ENCODE data around the gene MYMK.
"Not testable (repeated sequence)": the region's sequence is repeated elsewhere in the genome, so short reads cannot be mapped to it uniquely, and the experiment has no call there.

MYMK gene

GRCh38 chr9:133524679-133525228 is at the start of gene MYMK:
Gene MYMK (minus strand): TSS chr9:133524959. CDS start chr9:133524844, 115 bp downstream.
- DNase-seq, result no peak

GRCh38 chr9:133573791-133574515 is 49.2 kb upstream of the MYMK start:
- no peak for DNase-seq

- no peak for DNase-seq
Observed at GRCh38 chr9:133572821-133573361, 48.1 kb upstream of the MYMK start.

GRCh38 chr9:133571896-133572595 is 47.3 kb upstream of the MYMK start:
- DNase-seq, result no peak

GRCh38 chr9:133571391-133571890 is 46.7 kb upstream of the MYMK start:
- DNase-seq, result no peak

GRCh38 chr9:133570691-133571080 is 45.9 kb upstream of the MYMK start:
- no peak for DNase-seq

GRCh38 chr9:133569891-133570690 is 45.3 kb upstream of the MYMK start:
- DNase-seq, result no peak

- no peak for DNase-seq
Observed at GRCh38 chr9:133569121-133569785, 44.5 kb upstream of the MYMK start.

- no peak for DNase-seq
Observed at GRCh38 chr9:133568186-133568585, 43.4 kb upstream of the MYMK start.

GRCh38 chr9:133566817-133567216 is 42.1 kb upstream of the MYMK start:
- no peak for DNase-seq

GRCh38 chr9:133566382-133566781 is 41.6 kb upstream of the MYMK start:
- DNase-seq, result no peak

- no peak for DNase-seq
Observed at GRCh38 chr9:133564451-133565116, 39.8 kb upstream of the MYMK start.

GRCh38 chr9:133563814-133564213 is 39.1 kb upstream of the MYMK start:
- not testable (repeated sequence) for DNase-seq

GRCh38 chr9:133563291-133563796 is 38.6 kb upstream of the MYMK start:
- DNase-seq, result no peak

- DNase-seq, result no peak
Observed at GRCh38 chr9:133562611-133563290, 38.0 kb upstream of the MYMK start.

- no peak for DNase-seq
Observed at GRCh38 chr9:133561976-133562554, 37.3 kb upstream of the MYMK start.

GRCh38 chr9:133560944-133561343 is 36.2 kb upstream of the MYMK start:
- no peak for DNase-seq

- DNase-seq, result no peak
Observed at GRCh38 chr9:133560311-133560710, 35.6 kb upstream of the MYMK start.

GRCh38 chr9:133558191-133559126 is 33.7 kb upstream of the MYMK start:
- DNase-seq, result no peak

Measured in NCI-H1417 treated with DMSO at 0.1 percent for 48 hours (cell line).